Measurements from ENCODE around the gene SYNGR2. TPM values are rescaled to one million over a fixed set of nuclear protein-coding genes. Genes with fewer than 3 reads are reported as not detected.

Gene SYNGR2
- polyA plus RNA-seq, 3 donors from 2014 or later = 113 to 230 (median 132) TPM

DNA sequence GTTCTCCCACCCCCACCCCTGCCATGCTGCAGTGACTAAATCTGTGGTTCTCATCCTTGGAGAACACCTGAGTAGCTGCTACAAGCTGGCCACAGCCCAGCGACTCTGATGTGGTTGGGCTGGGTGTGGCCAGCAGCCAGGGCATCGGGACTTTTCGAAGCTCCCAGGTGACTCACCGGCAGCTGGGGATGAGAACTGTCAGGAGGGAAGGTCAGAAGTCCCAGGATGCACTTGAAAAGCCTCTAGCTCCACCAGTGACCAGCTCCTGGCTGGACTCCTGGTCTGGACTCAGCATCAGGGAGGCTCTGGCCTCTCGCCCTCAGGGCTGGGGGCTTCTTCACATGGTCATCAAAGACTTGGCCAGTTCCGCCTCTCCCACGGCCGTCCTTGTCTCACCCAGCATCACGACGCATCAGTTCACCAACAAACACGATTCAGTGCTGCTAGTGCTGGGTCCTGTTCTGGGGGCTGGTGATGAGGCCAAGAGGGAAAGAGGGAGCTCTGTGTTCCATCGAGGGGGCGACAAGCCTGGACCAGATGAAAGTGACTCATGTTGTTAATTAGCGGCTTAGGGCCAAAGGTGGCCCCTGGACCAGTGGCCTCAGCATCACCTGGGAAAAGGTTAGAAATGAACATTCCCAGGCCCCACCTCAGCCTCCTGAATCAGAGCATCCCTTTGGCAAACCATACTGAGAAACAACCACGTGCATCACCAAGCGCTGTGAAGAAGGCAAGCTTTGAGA is 26.1 kb upstream of the SYNGR2 start:
- DNase-seq = no peak
- Mint-ChIP-seq H3K4me1 (peaks cover 45 to 48% of the 10 kb centered on the region in 2 donors), H3K27me3 (ENCODE audit: low read depth in 3 of 3) (peaks cover 2 to 12% (median 8%) of the 10 kb centered on the region in 3 donors), H3K27ac (peak overlapping the region in 3 of 6 donors; percentile 16 to 24 (median 17)), H3K36me3 (peaks cover 0 to 5% (median 4%) of the 10 kb centered on the region in 3 donors), H3K4me3 (no peak overlapping the region), H3K9me3 (no peaks in the 10 kb centered on the region)

GRCh38 chr17:78143214-78144146 is 24.9 kb upstream of the SYNGR2 start:
- Mint-ChIP-seq H3K36me3 (peaks cover 0 to 4% (median 3%) of the 10 kb centered on the region in 3 donors), H3K27ac (peak overlapping the region in 4 of 6 donors; percentile 7 to 32 (median 18)), H3K4me1 (peaks cover 39 to 42% of the 10 kb centered on the region in 2 donors), H3K27me3 (ENCODE audit: low read depth in 3 of 3) (peaks cover 2 to 7% (median 6%) of the 10 kb centered on the region in 3 donors), H3K4me3 (no peak overlapping the region), H3K9me3 (no peaks in the 10 kb centered on the region)
- DNase-seq = no peak

DNA sequence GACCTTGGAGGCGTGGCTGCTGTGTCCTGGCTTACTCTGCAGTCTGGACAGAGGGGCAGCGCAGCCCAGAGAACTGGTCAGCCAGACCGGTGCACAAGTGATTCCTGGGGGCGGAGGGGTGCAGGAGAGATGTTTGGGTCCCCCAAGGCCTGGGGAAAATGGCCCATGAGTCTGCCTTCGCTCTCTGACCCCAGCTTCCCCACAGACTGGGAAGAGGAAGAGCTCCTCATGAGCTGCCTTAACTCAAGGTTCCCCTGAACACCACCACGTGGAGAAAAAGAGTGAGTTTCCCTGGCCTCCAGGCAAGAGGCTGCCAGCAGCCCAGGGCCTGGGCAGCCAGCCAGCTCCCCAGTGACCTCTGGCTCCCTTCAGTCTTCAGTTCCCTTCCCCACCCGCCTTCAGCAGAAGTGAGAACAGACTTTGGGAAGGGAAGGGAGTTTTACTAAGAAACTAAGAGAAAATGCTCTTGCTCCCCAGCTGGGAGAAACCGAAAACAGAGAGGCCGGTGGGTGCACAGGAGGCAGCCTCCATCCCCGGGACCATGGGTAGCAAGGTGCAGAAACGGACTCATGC is 24.1 kb upstream of the SYNGR2 start:
- Mint-ChIP-seq H3K4me3 (no peak overlapping the region), H3K9me3 (no peaks in the 10 kb centered on the region), H3K27ac (peak overlapping the region in 2 of 6 donors; percentile 4 to 16), H3K4me1 (peaks cover 36 to 39% of the 10 kb centered on the region in 2 donors), H3K36me3 (peaks cover 0 to 4% (median 3%) of the 10 kb centered on the region in 3 donors), H3K27me3 (ENCODE audit: low read depth in 3 of 3) (peaks cover 2 to 6% (median 5%) of the 10 kb centered on the region in 3 donors)
- DNase-seq = no peak

DNA sequence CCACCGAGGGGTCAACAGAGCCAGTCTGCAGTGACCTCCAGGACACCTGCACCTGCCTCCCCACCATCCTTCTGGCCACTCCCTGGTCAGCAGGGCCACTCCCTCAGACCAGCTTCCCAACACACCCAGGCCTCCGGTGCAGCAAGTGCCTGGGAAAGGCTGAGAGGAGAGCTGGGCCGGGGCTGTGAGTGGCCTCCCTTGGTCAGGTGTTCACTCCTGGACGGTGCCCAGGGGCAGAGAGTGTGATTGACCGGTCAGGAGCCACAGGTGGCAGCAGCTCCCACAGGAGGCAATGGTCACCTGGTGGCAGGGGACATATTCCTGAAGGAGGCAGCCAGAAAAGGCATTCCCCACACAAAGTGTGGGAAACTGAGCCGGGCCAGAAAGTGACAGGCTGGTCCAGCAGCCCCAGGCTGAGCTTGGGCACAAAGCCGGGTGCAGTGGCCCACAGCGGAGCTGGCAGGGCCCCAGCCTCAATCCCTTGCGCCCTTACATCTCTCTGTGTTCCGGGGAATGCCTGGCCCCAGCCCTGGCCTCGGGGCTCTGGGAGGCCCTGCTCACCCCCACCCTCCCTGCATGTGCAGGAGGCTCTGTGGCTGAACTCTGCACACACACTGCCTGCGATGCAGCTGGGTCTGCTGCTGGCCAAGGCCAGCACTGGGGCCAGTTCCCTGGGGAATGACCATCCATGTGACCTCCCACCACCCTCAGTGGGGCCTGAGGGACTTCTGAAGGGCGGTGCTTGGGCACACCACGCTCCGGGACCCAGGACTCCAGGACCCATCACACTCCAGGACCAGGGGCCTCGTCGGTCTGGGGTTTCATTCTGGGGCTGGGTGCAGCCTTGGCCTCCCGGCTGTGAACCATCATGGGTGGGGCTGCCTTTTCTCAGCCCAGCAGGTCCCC is 23.4 kb upstream of the SYNGR2 start:
- H3K27me3 Mint-ChIP-seq (ENCODE audit: low read depth in 3 of 3) = peaks cover 2 to 5% (median 5%) of the 10 kb centered on the region in 3 donors
- H3K9me3 Mint-ChIP-seq = no peaks in the 10 kb centered on the region
- DNase-seq = no peak
- no peak overlapping the region for H3K27ac Mint-ChIP-seq
- peaks cover 0 to 3% (median 3%) of the 10 kb centered on the region in 3 donors for H3K36me3 Mint-ChIP-seq
- no peak overlapping the region for H3K4me3 Mint-ChIP-seq
- H3K4me1 Mint-ChIP-seq = peaks cover 28 to 35% of the 10 kb centered on the region in 2 donors

DNA sequence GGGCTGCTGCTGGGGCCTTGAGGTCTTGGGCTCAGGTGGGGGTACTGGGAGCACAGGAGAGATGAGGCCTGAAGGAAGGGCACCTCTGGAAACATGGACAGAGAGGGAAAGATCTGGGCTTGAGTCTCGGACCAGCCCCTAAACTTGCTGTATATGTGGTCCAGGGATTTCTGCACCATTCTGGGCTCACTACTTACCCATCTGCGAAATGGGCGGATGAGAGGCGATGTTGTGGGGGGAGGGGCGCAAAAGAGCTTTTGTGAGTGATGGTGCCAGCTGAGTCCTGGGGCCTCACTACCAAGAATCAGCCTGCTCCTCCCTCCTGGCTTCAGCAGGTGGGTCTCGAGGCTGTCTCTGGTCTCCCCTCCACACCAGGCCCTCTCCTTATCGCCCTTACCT is 21.9 kb upstream of the SYNGR2 start:
- no peak for DNase-seq
- Mint-ChIP-seq H3K27me3 (ENCODE audit: low read depth in 3 of 3) (peaks cover 0 to 1% (median 0%) of the 10 kb centered on the region in 3 donors), H3K4me1 (peaks cover 16 to 27% of the 10 kb centered on the region in 2 donors), H3K9me3 (no peaks in the 10 kb centered on the region), H3K4me3 (no peak overlapping the region), H3K36me3 (no peaks in the 10 kb centered on the region), H3K27ac (no peak overlapping the region)

DNA sequence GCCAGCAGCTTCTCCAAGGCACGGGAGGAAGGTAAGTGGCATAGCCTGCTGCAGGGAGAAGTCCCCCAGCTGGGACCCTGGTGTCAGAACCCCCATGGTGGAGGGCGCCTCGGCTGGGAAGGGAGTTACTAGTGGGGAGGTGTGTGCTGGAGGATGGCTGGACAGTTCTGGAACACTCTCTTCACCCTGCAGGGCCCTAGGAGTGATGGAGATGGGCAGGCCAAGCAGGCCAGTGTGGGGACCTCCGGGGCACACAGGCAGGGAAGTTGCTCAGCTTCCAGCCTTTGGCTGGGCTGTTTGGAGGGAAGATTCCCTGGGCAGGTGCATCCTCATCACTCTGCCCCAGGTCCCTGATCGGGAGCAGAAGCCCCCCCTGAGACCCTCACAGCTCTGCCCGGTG is 21.5 kb upstream of the SYNGR2 start:
- Mint-ChIP-seq H3K27ac (no peak overlapping the region), H3K27me3 (ENCODE audit: low read depth in 3 of 3) (peaks cover 0 to 1% (median 0%) of the 10 kb centered on the region in 3 donors), H3K4me1 (peaks cover 15 to 24% of the 10 kb centered on the region in 2 donors), H3K36me3 (no peaks in the 10 kb centered on the region), H3K9me3 (no peaks in the 10 kb centered on the region), H3K4me3 (no peak overlapping the region)
- DNase-seq = no peak

DNA sequence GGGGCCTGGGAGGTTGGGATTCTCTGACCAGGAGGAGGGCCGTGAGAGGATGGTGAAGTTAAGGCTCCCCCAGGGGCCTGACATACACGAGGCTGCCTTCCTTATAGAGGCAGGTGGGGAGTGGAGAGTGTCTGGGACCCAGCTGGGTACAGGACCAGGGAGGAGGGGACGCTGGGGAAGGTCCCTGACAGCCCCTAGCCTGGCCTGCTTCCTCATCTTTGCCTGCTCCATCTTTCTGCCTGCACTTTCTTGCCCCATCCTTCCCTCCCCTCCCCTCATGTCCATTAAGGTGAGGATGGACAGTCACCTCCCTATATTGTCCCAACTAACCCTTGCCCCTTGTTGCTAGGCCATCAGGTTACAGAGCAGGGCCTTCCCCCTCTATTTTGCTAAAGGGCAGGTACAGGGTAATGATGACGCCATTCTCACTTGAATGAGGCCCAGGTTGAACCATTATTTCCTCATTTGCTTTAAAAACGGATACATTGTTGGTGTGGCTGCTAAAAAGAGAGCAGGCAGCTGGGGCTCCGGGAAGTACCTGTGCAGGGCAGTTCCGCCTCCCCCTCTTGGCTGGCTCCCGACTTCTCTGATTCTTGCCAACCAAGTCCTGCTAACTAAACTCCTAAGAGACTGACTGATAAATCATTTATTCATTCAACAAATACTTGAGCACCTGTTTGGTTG is 20.9 kb upstream of the SYNGR2 start:
- no peaks in the 10 kb centered on the region for H3K9me3 Mint-ChIP-seq
- DNase-seq = no peak
- no peaks in the 10 kb centered on the region for H3K27me3 Mint-ChIP-seq (ENCODE audit: low read depth in 3 of 3)
- no peak overlapping the region for H3K4me3 Mint-ChIP-seq
- no peaks in the 10 kb centered on the region for H3K36me3 Mint-ChIP-seq
- peaks cover 11 to 20% of the 10 kb centered on the region in 2 donors for H3K4me1 Mint-ChIP-seq
- peak overlapping the region in 1 of 6 donors; percentile 55 for H3K27ac Mint-ChIP-seq

DNA sequence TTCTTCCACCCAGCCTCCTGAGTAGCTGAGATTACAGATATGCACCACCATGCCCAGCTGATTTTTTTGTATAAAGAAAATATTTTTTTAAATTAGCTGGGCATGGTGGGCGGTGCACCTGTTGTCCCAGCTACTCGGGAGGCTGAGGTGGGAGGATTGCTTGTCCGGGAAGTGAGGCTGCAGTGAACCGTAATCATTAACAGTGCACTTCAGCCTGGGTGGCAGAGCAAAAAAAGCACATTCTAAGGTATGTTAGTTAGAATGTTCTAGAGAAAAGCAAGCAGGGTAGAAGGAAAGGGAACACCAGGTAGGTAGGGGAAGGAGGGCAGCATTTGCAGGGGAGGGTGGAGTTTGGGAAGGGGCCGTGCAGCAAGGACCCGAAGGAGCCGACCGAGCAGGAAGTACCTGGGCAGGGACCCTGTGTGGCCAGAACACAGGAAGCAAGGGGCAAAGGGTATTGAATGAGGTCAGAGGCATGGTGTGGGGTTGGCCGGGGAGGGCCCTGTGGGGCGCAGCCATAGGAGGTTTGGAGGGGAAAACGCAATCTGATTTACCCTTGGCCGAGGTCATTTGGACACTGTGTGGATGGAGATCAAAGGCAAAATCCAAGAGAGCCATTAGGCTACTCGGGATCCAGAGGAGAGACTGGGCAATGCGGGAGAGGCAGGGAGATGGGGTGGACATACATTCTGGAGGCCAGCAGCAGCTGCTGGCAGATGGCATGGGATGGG is 19.9 kb upstream of the SYNGR2 start:
- Mint-ChIP-seq H3K4me1 (peaks cover 7 to 13% of the 10 kb centered on the region in 2 donors), H3K36me3 (no peaks in the 10 kb centered on the region), H3K27me3 (ENCODE audit: low read depth in 3 of 3) (no peaks in the 10 kb centered on the region), H3K4me3 (no peak overlapping the region), H3K27ac (no peak overlapping the region), H3K9me3 (no peaks in the 10 kb centered on the region)
- DNase-seq = no peak

DNA sequence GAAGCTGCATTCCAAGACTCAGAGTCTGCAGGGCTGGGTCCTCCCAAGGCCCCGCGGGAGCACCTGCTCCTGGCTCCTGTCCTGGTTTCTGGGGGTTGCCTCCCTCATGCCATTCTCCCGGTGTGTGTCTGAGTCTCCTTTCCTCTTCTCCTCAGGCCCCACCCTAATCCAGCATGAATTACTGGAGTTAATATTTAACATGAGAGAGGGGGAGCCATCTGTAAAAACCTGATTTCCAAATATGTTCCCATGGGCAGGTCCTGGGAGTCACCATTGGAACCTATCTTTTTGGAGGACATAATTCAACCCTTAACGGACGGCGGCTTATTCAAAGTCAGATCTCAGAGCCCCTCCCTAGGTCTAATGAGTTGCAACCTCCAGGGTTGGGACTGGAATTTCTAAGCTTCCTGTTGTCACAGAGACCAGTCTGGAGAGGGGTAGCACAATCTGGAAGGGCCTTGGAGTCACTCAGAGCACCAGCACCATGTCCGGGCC is 16.8 kb upstream of the SYNGR2 start:
- Mint-ChIP-seq H3K27me3 (ENCODE audit: low read depth in 3 of 3) (peaks cover 0 to 1% (median 0%) of the 10 kb centered on the region in 3 donors), H3K4me3 (no peak overlapping the region), H3K4me1 (peaks cover 7 to 9% of the 10 kb centered on the region in 2 donors), H3K27ac (no peak overlapping the region), H3K36me3 (no peaks in the 10 kb centered on the region), H3K9me3 (no peaks in the 10 kb centered on the region)
- DNase-seq = no peak

DNA sequence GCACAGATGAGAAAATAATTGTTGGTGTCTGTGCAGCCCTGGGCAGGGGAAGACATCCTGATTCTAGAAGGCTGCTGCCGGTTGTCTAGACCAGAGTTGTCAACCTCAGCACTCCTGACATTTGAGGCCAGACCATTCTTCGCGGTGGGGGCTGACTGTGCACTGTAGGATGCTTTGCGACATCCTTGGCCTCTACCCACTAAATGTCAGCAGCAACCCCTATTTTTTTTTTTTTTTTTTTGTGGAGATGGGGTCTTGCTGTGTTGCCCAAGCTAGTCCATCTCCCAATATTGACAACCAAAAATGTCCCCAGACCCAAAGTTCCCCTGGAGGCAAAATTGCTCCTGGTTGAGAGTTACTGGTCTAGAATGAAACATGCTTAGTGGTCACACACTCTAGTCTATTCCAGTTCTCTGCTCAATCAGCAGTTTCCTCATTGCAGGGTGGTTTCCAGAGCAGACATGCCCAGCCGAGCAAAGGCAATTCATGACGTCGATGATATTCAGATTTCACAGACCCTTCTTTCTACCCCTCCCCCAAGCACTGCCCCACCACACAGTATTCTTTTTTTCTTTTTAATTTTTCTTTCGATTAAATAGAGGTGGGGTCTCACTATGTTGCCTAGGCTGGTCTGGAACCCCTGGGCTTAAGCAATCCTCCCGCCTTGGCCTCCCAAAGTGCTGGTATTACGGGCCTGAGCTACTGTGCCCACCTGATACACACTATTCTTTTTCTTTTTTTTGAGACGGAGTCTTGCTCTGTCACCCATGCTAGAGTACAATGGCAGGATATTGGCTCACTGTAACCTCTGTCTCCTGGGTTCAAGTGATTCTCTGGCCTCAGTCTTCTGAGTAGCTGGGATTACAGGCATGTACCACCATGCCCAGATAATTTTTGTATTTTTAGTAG is 13.2 kb upstream of the SYNGR2 start:
- Mint-ChIP-seq H3K4me1 (peaks cover 0 to 4% of the 10 kb centered on the region in 2 donors), H3K4me3 (no peak overlapping the region), H3K36me3 (no peaks in the 10 kb centered on the region), H3K9me3 (no peaks in the 10 kb centered on the region), H3K27me3 (ENCODE audit: low read depth in 3 of 3) (peaks cover 0 to 1% (median 0%) of the 10 kb centered on the region in 3 donors), H3K27ac (peak overlapping the region in 2 of 6 donors; percentile 4 to 50)
- no peak for DNase-seq

GRCh38 chr17:78159575-78160158 is 8.7 kb upstream of the SYNGR2 start:
- no peaks in the 10 kb centered on the region for H3K9me3 Mint-ChIP-seq
- H3K27ac Mint-ChIP-seq = peak overlapping the region in 1 of 6 donors; percentile 77
- no peaks in the 10 kb centered on the region for H3K36me3 Mint-ChIP-seq
- H3K4me3 Mint-ChIP-seq = no peak overlapping the region
- peaks cover 0 to 1% (median 1%) of the 10 kb centered on the region in 3 donors for H3K27me3 Mint-ChIP-seq (ENCODE audit: low read depth in 3 of 3)
- DNase-seq = no peak
- H3K4me1 Mint-ChIP-seq = peaks cover 0 to 4% of the 10 kb centered on the region in 2 donors
